Measurements from ENCODE around the gene IL4I1. TPM values are rescaled to one million over a fixed set of nuclear protein-coding genes. Genes with fewer than 3 reads are reported as not detected.

The IL4I1 gene
- total and polyA plus RNA-seq, 12 donors = 0.18 to 3.2 (median 1.2) TPM

DNA sequence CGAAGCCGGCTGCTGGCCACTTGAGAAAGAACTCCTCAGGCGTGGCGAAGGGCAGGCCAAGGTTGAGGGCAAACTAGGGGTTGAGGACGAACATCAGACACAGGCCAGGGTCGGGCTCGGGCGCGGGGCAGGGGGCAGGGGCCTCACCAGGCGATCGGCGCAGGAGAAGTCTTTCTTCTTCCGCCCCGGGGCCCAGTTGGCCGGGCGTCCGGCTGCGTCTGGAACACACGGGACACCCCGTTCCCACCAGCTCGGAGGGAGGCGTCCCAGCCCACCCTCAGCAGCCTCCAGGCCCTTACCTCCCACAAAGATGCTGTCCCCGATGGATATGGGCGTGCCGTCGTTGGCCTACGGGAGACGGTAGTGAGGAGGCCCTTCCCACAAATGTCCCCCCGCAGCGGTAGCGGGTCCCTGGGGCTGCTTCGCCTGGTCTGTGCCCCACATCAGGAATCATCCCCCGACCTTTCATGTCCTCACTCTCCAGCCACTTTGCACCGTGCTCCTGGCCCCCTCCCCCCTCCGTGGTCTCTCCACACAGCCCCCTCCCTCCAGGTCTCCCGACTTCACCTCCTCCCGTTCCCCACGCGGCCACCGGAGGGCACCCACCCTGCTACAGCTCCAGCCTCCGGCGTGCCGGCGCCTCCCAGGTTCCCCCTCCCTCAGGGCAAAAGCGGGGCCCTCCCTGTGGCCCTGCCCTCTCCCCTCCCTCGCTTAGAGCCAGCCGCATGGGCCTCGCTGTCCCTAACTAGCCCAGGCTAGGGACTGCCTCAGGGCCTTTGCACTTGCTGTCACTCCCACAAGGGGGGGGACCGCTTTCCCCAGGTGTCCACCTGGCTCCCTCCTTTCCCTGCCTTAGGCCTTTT, 34.1 kb downstream of the IL4I1 start:
- Histone ChIP-seq H3K9me3 (replicated peaks in 1 of 3) (no peaks in the 10 kb centered on the region), H3K27me3 (no peaks in the 10 kb centered on the region), H3K4me1 (replicated peaks in 1 of 2) (peaks cover 41 to 79% of the 10 kb centered on the region in 2 donors), H3K36me3 (replicated peaks in 1 of 2) (peaks cover 0 to 59% of the 10 kb centered on the region in 2 donors), H3K27ac (peak overlapping the region in 2 of 5 donors; percentile 81 to 94), H3K4me3 (no peak overlapping the region)
- peak in 6 of 7 donors; percentile 35 to 63 (median 52) for DNase-seq
- intact Hi-C loops (cut with DNase I) = no loop called here
- TF ChIP-seq CTCF (IDR thresholded peaks at IDR 0.05) (peak in 2 of 6 experiments; percentile 17 to 19), POLR2A (IDR thresholded peaks at IDR 0.05) (no peak)
- 61 to 71% (median 68%) methylated on average over 20 to 49 of the region's 49 CpGs for WGBS, 4 donors

GRCh38 chr19:49861541-49862378, 34.9 kb downstream of the IL4I1 start:
- DNase-seq = peak; percentile 51 to 69 (median 58)
- intact Hi-C loops (cut with DNase I) = no loop called here
- peaks cover 0 to 68% of the 10 kb centered on the region in 2 donors for H3K36me3 ChIP-seq (replicated peaks in 1 of 2)

DNA sequence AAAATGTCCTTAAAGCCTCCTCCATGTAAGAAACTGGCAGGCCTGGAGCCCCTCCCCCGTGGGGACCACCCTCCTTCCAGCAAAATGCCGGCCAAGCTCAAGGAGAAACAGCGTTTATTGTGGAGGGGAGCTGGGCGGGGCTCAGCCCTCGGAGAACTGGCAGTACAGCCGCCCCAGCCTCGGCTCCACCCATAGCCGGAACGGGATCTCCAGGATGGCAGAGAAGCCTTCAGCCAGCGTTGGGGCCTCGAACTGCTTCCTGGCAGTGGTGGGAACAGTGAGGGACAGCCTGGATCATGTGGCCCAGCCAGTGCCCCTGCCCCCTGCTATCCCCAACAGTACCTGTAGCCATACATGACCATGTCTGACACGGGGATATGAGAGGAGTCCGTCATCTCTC, 35.6 kb downstream of the IL4I1 start:
- peaks cover 43 to 84% of the 10 kb centered on the region in 2 donors for H3K4me1 ChIP-seq (replicated peaks in 1 of 2)
- H3K27ac ChIP-seq = peak overlapping the region; percentile 69 to 94 (median 81)
- peaks cover 0 to 74% of the 10 kb centered on the region in 2 donors for H3K36me3 ChIP-seq (replicated peaks in 1 of 2)
- intact Hi-C loops (cut with DNase I) = no loop called here
- H3K9me3 ChIP-seq (replicated peaks in 1 of 3) = no peaks in the 10 kb centered on the region
- peak; percentile 71 to 88 (median 85) for DNase-seq
- TF ChIP-seq CTCF (IDR thresholded peaks at IDR 0.05) (no peak), POLR2A (IDR thresholded peaks at IDR 0.05) (peak in 1 of 2 donors; percentile 25)
- no peaks in the 10 kb centered on the region for H3K27me3 ChIP-seq
- WGBS, 4 donors = 12 to 37% (median 34%) methylated on average over 4 to 13 of the region's 13 CpGs; no CpG with 5 or more reads in 1 of the 4 donors
- peak overlapping the region in 1 of 4 donors; percentile 19 for H3K4me3 ChIP-seq

More at GRCh38 chr19:49861541-49862378, 34.9 kb downstream of the IL4I1 start:
- Histone ChIP-seq H3K4me1 (replicated peaks in 1 of 2) (peaks cover 46 to 85% of the 10 kb centered on the region in 2 donors), H3K27me3 (no peaks in the 10 kb centered on the region), H3K27ac (peak overlapping the region in 4 of 5 donors; percentile 78 to 94 (median 82)), H3K4me3 (no peak overlapping the region), H3K9me3 (replicated peaks in 1 of 3) (no peaks in the 10 kb centered on the region)
- no peak for TF ChIP-seq CTCF (IDR thresholded peaks at IDR 0.05)
- TF ChIP-seq POLR2A (IDR thresholded peaks at IDR 0.05) = no peak
- 61 to 78% (median 68%) methylated on average over 21 to 60 of the region's 60 CpGs for WGBS, 4 donors

Measured in adrenal gland (tissue), 12 donors.